ENCODE data around the gene TRPT1. TPM values are rescaled to one million over a fixed set of nuclear protein-coding genes. Genes with fewer than 3 reads are reported as not detected.

TRPT1 gene
- total and polyA plus RNA-seq, 9 of the 15 experiments (the other 6 are each of a cell fraction or from before 2014, with no cell fraction given) = 4.6 to 41.7 (median 23.1) TPM

- no peak for TF ChIP-seq ZNF407 (IDR thresholded peaks at IDR 0.05; ENCODE audit: low read depth)
- TF ChIP-seq NR2C2 (CRISPR knock-in tag; IDR thresholded peaks at IDR 0.05) = peak; percentile 59; the same call in 1 of the 2 replicates
- peak; percentile 54; the same call in 1 of the 2 replicates for TF ChIP-seq NR2C2 (tag; IDR thresholded peaks at IDR 0.05)
- peak; percentile 40 for TF ChIP-seq ZFP36 (IDR thresholded peaks at IDR 0.05; ENCODE audit: low read depth, low read length, partially characterized antibody)
- peak; percentile 89 for TF ChIP-seq HDAC2 (IDR thresholded peaks at IDR 0.05)
- TF ChIP-seq ZNF57 (CRISPR knock-in tag; IDR thresholded peaks at IDR 0.05) = no peak
- no peak for TF ChIP-seq PHF20 (IDR thresholded peaks at IDR 0.05; ENCODE audit: partially characterized antibody)
- no peak for TF ChIP-seq CUX1 (CRISPR knock-in tag; IDR thresholded peaks at IDR 0.05)
- peak; percentile 21; the same call in 1 of the 2 replicates for TF ChIP-seq CTBP1 (IDR thresholded peaks at IDR 0.05; ENCODE audit: borderline replicate concordance)
- no peak for TF ChIP-seq CC2D1A (IDR thresholded peaks at IDR 0.05)
- TF ChIP-seq SMAD4 (CRISPR knock-in tag; conservative IDR thresholded peaks at IDR 0.05) = peak; percentile 39; the same call in 1 of the 2 replicates
- peak; percentile 100 for TF ChIP-seq ZKSCAN3 (CRISPR knock-in tag; IDR thresholded peaks at IDR 0.05)
- TF ChIP-seq BHLHE40 (IDR thresholded peaks at IDR 0.05; ENCODE audit: low read length) = no peak
- peak; percentile 63 for TF ChIP-seq BCOR (IDR thresholded peaks at IDR 0.05)
- no peak for TF ChIP-seq SMAD1 (IDR thresholded peaks at IDR 0.05; ENCODE audit: low read depth, low read length, partially characterized antibody)
- TF ChIP-seq ESRRA (IDR thresholded peaks at IDR 0.05; ENCODE audit: borderline replicate concordance, low read depth) = peak; percentile 11; the same call in 1 of the 2 replicates
These were observed 20.0 kb upstream of the TRPT1 start (continued) for GRCh38 chr11:64245797-64246620.
